HG03342 (cell line): ENCODE measurements around the gene MPZ.
"Not testable (repeated sequence)": the region's sequence is repeated elsewhere in the genome, so short reads cannot be mapped to it uniquely, and the experiment has no call there.

ENCODE experiments used
- ATAC-seq: cut with Tn5 transposase; IDR thresholded peaks from one replicate; pipeline ENCODE4 v1.9.1; 2021; ENCODE audit warnings: mild to moderate bottlenecking, moderate library complexity; ENCODE audit not compliant: unreplicated experiment

The MPZ gene

DNA sequence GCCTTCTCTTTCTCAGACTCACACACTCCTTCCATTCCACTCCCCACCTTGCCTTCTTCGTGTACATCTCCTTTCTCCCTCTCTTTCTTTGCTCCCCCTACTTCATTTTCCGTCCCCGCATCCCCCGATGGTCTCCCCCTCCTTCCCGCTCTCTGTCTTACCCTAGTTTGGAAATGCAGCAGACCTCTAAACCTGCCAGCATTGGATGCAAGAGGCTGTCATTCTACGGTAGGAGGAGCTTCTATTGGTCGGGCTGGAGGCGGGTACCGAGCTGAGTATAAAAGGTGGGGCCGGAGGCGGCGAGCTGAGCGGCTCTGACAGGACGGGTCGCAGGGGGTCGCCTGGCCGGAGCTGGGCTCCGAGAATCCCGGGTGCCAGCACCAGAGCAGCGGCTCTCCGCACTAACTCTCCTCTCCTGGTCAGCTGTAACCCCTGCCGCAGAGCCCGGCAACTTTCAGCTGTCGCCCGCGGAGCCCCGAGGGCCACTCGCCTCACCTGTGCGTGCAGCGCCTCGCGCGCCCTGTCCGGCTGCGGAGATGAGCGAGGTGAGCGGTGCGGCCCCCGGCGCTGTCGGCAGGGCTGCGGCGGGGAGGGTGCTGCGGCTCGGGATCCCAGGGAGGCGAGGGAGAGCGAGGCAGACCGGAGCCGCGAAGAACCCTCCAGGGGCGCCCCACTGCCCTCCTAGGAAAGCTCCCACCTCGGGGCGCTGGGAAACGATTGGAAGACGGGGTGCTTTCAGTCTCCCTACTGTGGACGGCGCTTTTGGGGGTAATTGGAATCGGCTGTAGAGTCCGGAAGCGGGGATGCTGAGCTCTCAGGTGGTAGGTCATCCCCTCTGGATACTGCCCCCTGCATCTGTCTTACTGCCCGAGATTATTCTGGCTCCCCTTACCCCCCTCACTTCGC is 51.1 kb downstream of the MPZ start, which contains the start of gene PCP4L1:
Gene PCP4L1, plus strand, starts transcription at position 307 of the 906 bp plus-strand sequence. Its CDS starts 230 bp downstream, at position 537.
- ATAC-seq, result peak; percentile 66

DNA sequence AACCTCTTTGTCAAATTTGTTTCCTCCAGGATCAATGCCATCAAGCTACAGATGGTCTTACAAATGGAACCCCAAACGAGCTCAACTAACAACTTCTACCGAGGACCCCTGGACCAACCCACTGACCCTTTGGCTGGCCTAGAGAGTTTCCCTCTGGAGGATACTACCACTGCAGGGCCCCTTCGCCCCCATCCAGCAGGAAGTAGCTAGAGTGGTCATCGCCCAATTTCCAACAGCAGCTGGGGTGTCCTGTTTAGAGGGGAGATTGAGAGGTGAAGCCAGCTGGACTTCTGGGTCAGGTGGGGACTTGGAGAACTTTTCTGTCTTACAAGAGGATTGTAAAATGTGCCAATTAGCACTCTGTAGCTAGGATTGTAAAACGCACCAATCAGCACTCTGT is 52.7 kb downstream of the MPZ start:
- ATAC-seq, result not testable (repeated sequence)

DNA sequence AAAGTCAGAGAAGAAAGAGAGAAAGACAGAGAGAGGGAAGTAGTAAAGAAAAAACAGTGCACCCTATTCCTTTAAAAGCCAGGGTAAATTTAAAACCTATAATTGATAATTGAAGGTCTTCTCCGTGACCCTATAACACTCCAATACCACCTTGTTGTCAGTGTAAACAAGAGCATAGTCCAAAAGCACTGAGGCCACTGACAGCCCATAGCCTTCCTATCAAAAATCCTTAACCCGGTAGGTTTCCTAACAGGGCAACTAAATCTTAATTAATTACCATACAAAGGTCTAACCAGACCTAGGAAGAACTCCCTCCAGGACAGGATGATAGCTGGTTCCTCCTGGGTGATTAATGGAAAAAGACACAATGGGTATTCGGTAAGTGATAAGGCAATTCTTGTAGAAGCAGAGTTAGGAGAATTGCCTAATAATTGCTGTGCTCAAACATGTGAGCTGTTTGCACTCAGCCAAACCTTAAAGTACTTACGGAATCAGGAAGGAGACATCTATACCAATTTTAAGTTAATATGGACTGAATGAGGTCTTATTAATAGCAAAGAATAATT is 53.7 kb downstream of the MPZ start:
- ATAC-seq, result not testable (repeated sequence)

DNA sequence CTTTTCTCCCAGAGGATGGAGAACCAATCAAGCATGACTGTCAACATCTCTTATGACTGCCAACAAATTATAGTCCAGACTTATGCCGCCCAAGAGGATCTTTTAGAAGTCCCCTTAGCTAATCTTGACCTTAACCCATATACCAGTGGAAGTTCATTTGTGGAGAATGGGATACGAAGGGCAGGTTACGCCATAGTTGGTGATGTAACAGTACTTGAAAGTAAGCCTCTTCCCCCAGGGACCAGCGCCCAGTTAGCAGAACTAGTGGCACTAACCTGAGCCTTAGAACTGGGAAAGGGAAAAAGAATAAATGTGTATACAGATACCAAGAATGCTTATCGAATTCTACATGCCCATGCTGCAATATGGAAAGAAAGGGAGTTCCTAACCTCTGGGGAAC is 54.5 kb downstream of the MPZ start:
- ATAC-seq, result not testable (repeated sequence)
